Astrocyte of the spinal cord (primary cell): ENCODE measurements around the gene RIPPLY3.

Experiments used
- DNase-seq: peaks from one replicate; pipeline ENCODE4 v3.0.0; 2011; ENCODE audit warnings: low read depth, low spot score
- H3K4me3 ChIP-seq: 2 replicates; pipeline ENCODE4 v1.5.1; 2011; ENCODE audit warnings: low read depth, mild to moderate bottlenecking, low read length, moderate library complexity
- CTCF ChIP-seq: IDR thresholded peaks from 2 replicates; pipeline ENCODE4 v1.5.1; 2012; ENCODE audit warnings: low read depth, mild to moderate bottlenecking, low read length, inconsistent platforms
- in situ Hi-C: cut with HindIII; loops from 2 replicates; pipeline ENCODE4 v1.10.0; 2017; ENCODE audit warnings: low sequenced_read_pairs

Gene RIPPLY3

GRCh38 chr21:37006486-37007291, at the start of gene RIPPLY3:
Gene RIPPLY3 (plus strand): TSS chr21:37006702. CDS start chr21:37006773, 71 bp downstream.
- in situ Hi-C loops, result no loop called here
- TF ChIP-seq CTCF, result no peak
- H3K4me3 ChIP-seq, result peak within 1 kb of the TSS; percentile 31
- peak; percentile 9 for DNase-seq

GRCh38 chr21:36959020-36959835, 47.3 kb upstream of the RIPPLY3 start:
- no peak for TF ChIP-seq CTCF
- H3K4me3 ChIP-seq, result no peak overlapping the region
- DNase-seq, result no peak
- in situ Hi-C loops, result no loop called here

- in situ Hi-C loops, result no loop called here
- no peak for TF ChIP-seq CTCF
- DNase-seq, result no peak
- no peak overlapping the region for H3K4me3 ChIP-seq
Measured at GRCh38 chr21:36960676-36961284, 45.7 kb upstream of the RIPPLY3 start.

GRCh38 chr21:36962098-36962780, 44.3 kb upstream of the RIPPLY3 start:
- TF ChIP-seq CTCF, result no peak
- in situ Hi-C loops, result no loop called here
- no peak overlapping the region for H3K4me3 ChIP-seq
- no peak for DNase-seq

GRCh38 chr21:36964398-36964797, 42.1 kb upstream of the RIPPLY3 start:
- DNase-seq, result no peak
- in situ Hi-C loops, result no loop called here
- no peak for TF ChIP-seq CTCF
- no peak overlapping the region for H3K4me3 ChIP-seq
